Posterior vena cava (tissue), 2 donors: ENCODE results near the gene PLPPR3. TPM values are rescaled to one million over a fixed set of nuclear protein-coding genes. Genes with fewer than 3 reads are reported as not detected.
"Not testable (repeated sequence)": the region's sequence is repeated elsewhere in the genome, so short reads cannot be mapped to it uniquely, and the experiment has no call there.

Source experiments
- DNase-seq: peaks from one replicate; pipeline ENCODE4 v3.0.0-alpha.2; 2020; ENCODE audit warnings: low spot score
- intact Hi-C, 2 donors: fragments of 100-400 bp; cut with DNase I; formaldehyde crosslinking; loops; one replicate each; pipeline versions ENCODE4 v1.14.1 to v1.14.2; 2022 to 2023
- total RNA-seq, 2 donors: library from RNA; stranded (reverse); fragmentation: NEBNext Ultra II Directional; extraction: Animal tissue kit (Norgen Biotek cat#: 25700); gene quantifications; one replicate each; pipeline ENCODE4 v1.2.1, GENCODE V29; 2021
- donor health status: DM: yes; HTN: yes; CAD: no.
- donor health status: DM: yes; HTN: yes; CAD: no.

The PLPPR3 gene
- total RNA-seq, 2 donors from 2014 or later: not detected

DNA sequence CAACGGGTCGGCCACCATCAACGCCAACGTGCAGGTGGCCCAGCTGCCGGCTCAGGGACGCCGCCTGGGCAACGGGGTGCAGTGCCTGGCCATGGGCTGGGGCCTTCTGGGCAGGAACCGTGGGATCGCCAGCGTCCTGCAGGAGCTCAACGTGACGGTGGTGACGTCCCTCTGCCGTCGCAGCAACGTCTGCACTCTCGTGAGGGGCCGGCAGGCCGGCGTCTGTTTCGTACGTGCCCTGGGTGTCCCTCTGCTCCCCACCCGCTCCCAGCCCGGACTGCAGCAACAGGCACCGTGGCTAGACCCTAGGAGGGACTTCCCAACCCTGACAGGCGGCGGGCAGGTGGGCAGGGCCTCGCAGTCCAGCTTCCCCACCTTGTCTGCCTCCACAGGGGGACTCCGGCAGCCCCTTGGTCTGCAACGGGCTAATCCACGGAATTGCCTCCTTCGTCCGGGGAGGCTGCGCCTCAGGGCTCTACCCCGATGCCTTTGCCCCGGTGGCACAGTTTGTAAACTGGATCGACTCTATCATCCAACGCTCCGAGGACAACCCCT lies 33.9 kb upstream of the PLPPR3 start:
- intact Hi-C loops: loop anchor here in 1 of 2 donors (10.0 kb wide), 1 partner anchor 129 kb away; the partner anchor contains the start of gene WDR18
- no peak for DNase-seq

DNA sequence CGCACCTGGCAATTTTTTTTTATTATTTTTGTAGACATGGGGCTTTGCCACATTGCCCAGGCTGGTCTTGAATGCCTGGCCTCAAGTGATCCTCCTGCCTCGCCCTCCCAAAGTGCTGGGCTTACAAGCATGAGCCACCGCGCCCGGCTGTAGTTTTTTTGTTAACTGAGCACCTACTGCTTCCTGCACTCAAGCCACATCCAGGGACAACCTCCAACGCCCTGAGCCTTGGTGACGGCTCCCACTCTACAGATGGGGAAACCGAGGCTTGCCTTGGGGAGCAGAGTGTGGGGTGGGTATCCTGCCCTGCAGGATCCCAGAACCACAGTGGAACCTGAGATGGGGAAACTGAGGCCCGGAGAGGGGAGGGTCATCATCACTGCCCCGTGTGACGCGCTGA lies 33.4 kb upstream of the PLPPR3 start:
- no peak for DNase-seq
- intact Hi-C loops: loop anchor here in 1 of 2 donors (10.0 kb wide), 1 partner anchor 130 kb away; the partner anchor contains the start of gene WDR18

- intact Hi-C loops: loop anchor here (5.0 to 10.0 kb wide), 2 partner anchors 82 to 130 kb away; partner anchors contain the start of gene WDR18 (in 1 of the 2)
- no peak for DNase-seq
Observed at GRCh38 chr19:854549-854948, 32.8 kb upstream of the PLPPR3 start.

DNA sequence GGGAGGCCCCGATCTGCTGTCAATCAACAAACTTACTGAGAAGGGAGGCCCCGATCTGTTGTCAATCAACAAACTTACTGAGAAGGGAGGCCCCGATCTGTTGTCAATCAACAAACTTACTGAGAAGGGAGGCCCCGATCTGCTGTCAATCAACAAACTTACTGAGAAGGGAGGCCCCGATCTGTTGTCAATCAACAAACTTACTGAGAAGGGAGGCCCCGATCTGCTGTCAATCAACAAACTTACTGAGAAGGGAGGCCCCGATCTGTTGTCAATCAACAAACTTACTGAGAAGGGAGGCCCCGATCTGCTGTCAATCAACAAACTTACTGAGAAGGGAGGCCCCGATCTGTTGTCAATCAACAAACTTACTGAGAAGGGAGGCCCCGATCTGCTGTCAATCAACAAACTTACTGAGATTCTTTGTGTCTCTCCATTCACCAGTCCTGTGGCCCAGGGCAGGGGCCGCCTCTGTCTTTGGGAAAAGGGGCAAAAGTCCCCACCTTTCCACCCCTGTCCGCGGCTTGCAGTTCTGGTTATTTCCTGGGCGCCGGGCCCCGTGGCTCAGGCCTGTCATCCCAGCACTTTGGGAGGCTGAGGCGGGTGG lies 32.0 kb upstream of the PLPPR3 start:
- DNase-seq: not testable (repeated sequence)
- intact Hi-C loops: loop anchor here (5.0 to 10.0 kb wide), 2 partner anchors 81 to 131 kb away; partner anchors contain the start of gene WDR18 (in 1 of the 2)

- intact Hi-C loops: loop anchor here (5.0 to 10.0 kb wide), 2 partner anchors 81 to 132 kb away; partner anchors contain the start of gene WDR18 (in 1 of the 2)
Observed at GRCh38 chr19:853014-853585, 31.3 kb upstream of the PLPPR3 start.

GRCh38 chr19:852136-853013 lies 30.6 kb upstream of the PLPPR3 start, which contains the start of gene ELANE:
TSS of gene ELANE (plus strand) at chr19:852303. CDS start at chr19:852329, 26 bp downstream.
- DNase-seq: no peak
- intact Hi-C loops: loop anchor here (5.0 to 10.0 kb wide), 2 partner anchors 80 to 132 kb away; partner anchors contain the start of gene WDR18 (in 1 of the 2)

More at GRCh38 chr19:853014-853585, 31.3 kb upstream of the PLPPR3 start:
- DNase-seq: no peak

DNA sequence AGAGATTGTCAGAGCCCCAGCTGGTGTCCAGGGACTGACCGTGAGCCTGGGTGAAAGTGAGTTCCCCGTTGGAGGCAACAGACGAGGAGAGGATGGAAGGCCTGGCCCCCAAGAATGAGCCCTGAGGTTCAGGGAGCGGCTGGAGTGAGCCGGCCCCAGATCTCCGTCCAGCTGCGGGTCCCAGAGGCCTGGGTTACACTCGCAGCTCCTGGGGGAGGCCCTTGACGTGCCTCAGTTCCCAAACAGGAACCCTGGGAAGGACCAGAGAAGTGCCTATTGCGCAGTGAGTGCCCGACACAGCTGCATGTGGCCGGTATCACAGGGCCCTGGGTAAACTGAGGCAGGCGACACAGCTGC lies 29.2 kb upstream of the PLPPR3 start:
- DNase-seq: no peak
- intact Hi-C loops: loop anchor here (5.0 to 10.0 kb wide), 2 partner anchors 79 to 134 kb away; partner anchors contain the start of gene WDR18 (in 1 of the 2)

GRCh38 chr19:850221-850978 lies 28.6 kb upstream of the PLPPR3 start:
- peak; percentile 98 for DNase-seq
- intact Hi-C loops: loop anchor here (5.0 to 10.0 kb wide), 2 partner anchors 78 to 134 kb away; partner anchors contain the start of gene WDR18 (in 1 of the 2)

- intact Hi-C loops: not testable (repeated sequence)
Observed at GRCh38 chr19:849195-849594, 27.4 kb upstream of the PLPPR3 start.

GRCh38 chr19:848386-848921 lies 26.7 kb upstream of the PLPPR3 start:
- intact Hi-C loops: no loop called here
- DNase-seq: no peak

More at GRCh38 chr19:849195-849594, 27.4 kb upstream of the PLPPR3 start:
- not testable (repeated sequence) for DNase-seq

- peak; percentile 78 for DNase-seq
- intact Hi-C loops: no loop called here
Observed at GRCh38 chr19:845707-846521, 24.2 kb upstream of the PLPPR3 start.

DNA sequence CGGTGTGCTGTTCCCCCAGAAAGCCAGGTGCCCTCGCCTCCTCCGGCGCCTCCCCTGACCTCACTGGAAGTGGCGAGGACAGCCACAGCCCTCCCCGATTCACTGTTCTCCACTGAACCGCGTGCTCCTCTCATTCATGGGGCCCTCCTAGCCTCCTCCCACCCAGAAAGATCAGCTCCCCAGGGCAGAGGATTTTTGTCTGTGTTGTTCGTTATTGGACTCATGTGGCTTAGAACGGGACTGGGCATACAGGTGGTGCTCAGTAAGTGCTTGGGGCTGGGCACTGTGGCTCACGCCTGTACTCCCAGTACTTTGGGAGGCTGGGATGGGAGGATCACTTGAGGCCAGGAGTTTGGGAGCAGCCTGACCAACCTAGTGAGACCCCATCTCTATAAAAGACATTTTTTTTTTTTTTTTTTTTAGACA lies 22.8 kb upstream of the PLPPR3 start:
- intact Hi-C loops: no loop called here
- peak; percentile 60 for DNase-seq

GRCh38 chr19:843836-844545 lies 22.2 kb upstream of the PLPPR3 start:
- intact Hi-C loops: no loop called here
- DNase-seq: peak; percentile 48

DNA sequence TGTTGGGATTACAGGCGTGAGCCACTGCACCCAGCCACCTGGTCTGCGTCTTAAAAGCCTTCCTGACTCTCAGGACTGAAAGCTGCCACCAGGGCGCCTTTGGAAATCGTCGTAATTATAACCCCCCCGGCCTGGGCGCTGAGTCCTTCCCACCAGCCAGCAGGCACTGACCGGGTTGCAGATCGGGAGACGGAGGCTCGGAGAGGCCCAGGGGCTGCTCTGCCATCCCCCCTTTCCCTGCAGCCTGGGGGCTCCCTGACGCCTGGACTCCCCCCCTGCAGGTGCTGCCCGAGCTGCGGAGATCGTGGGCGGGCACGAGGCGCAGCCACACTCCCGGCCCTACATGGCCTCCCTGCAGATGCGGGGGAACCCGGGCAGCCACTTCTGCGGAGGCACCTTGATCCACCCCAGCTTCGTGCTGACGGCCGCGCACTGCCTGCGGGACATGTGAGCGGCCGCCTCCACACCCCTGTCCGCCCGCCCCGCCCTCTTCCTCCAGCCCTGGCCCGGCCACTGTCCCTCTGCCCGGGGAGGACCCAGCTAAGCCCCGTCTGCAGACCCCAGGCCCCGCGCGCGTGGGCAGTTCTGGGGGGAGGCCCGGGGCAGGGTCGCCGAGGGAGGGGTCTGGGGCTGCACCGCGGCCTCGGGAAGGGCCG lies 21.6 kb upstream of the PLPPR3 start:
- peak; percentile 84 for DNase-seq
- intact Hi-C loops: no loop called here

GRCh38 chr19:842802-843179 lies 21.0 kb upstream of the PLPPR3 start:
- DNase-seq, intact Hi-C loops: not testable (repeated sequence)

- intact Hi-C loops: no loop called here
- no peak for DNase-seq
Observed at GRCh38 chr19:840519-841206, 18.9 kb upstream of the PLPPR3 start, which contains the start of gene PRTN3. TSS of gene PRTN3 (plus strand) at chr19:840999. CDS start at chr19:841009, 10 bp downstream.
